ENCODE data around the gene HNRNPM. TPM values are rescaled to one million over a fixed set of nuclear protein-coding genes. Genes with fewer than 3 reads are reported as not detected.

The HNRNPM gene
- total RNA-seq, 1 donor from 2014 or later, result 59.0 TPM

GRCh38 chr19:8466018-8466417, 21.2 kb downstream of the HNRNPM start:
- peaks cover 15 to 20% (median 20%) of the 10 kb centered on the region in 3 donors for H3K4me1 ChIP-seq (ENCODE audit: control insufficient read depth in 3 of 3, insufficient read depth in 3 of 3, low read length in 3 of 3)
- H3K27ac ChIP-seq (ENCODE audit: low read depth, low read length), result no peak overlapping the region
- H3K4me3 ChIP-seq (ENCODE audit: low read length in 3 of 3), result no peak overlapping the region
- no peak overlapping the region for H3K9ac ChIP-seq (ENCODE audit: low read depth in 1 of 3, low read length in 3 of 3)
- H3K27me3 ChIP-seq (ENCODE audit: control insufficient read depth in 3 of 3, insufficient read depth in 3 of 3, low read length in 3 of 3), result no peaks in the 10 kb centered on the region
- no peaks in the 10 kb centered on the region for H3K9me3 ChIP-seq (ENCODE audit: control insufficient read depth in 3 of 3, low read length in 3 of 3)
- peaks cover 54 to 65% (median 64%) of the 10 kb centered on the region in 3 donors for H3K36me3 ChIP-seq (ENCODE audit: control insufficient read depth in 3 of 3, insufficient read depth in 3 of 3, low read length in 3 of 3)

GRCh38 chr19:8468124-8468523, 23.3 kb downstream of the HNRNPM start:
- no peaks in the 10 kb centered on the region for H3K9me3 ChIP-seq (ENCODE audit: control insufficient read depth in 3 of 3, low read length in 3 of 3)
- H3K4me3 ChIP-seq (ENCODE audit: low read length in 3 of 3), result no peak overlapping the region
- no peaks in the 10 kb centered on the region for H3K27me3 ChIP-seq (ENCODE audit: control insufficient read depth in 3 of 3, insufficient read depth in 3 of 3, low read length in 3 of 3)
- H3K4me1 ChIP-seq (ENCODE audit: control insufficient read depth in 3 of 3, insufficient read depth in 3 of 3, low read length in 3 of 3), result peaks cover under 1 to 1% (median 1%) of the 10 kb centered on the region in 3 donors
- H3K36me3 ChIP-seq (ENCODE audit: control insufficient read depth in 3 of 3, insufficient read depth in 3 of 3, low read length in 3 of 3), result peaks cover 65 to 79% (median 77%) of the 10 kb centered on the region in 3 donors
- no peak overlapping the region for H3K27ac ChIP-seq (ENCODE audit: low read depth, low read length)
- no peak overlapping the region for H3K9ac ChIP-seq (ENCODE audit: low read depth in 1 of 3, low read length in 3 of 3)

- H3K36me3 ChIP-seq (ENCODE audit: control insufficient read depth in 3 of 3, insufficient read depth in 3 of 3, low read length in 3 of 3), result peaks cover 64 to 76% (median 74%) of the 10 kb centered on the region in 3 donors
- no peaks in the 10 kb centered on the region for H3K9me3 ChIP-seq (ENCODE audit: control insufficient read depth in 3 of 3, low read length in 3 of 3)
- no peak overlapping the region for H3K9ac ChIP-seq (ENCODE audit: low read depth in 1 of 3, low read length in 3 of 3)
- H3K27me3 ChIP-seq (ENCODE audit: control insufficient read depth in 3 of 3, insufficient read depth in 3 of 3, low read length in 3 of 3), result no peaks in the 10 kb centered on the region
- no peak overlapping the region for H3K4me3 ChIP-seq (ENCODE audit: low read length in 3 of 3)
- no peak overlapping the region for H3K27ac ChIP-seq (ENCODE audit: low read depth, low read length)
- no peaks in the 10 kb centered on the region for H3K4me1 ChIP-seq (ENCODE audit: control insufficient read depth in 3 of 3, insufficient read depth in 3 of 3, low read length in 3 of 3)
These were observed 24.1 kb downstream of the HNRNPM start for GRCh38 chr19:8468761-8469373.

GRCh38 chr19:8469613-8470368, 25.0 kb downstream of the HNRNPM start:
- H3K4me1 ChIP-seq (ENCODE audit: control insufficient read depth in 3 of 3, insufficient read depth in 3 of 3, low read length in 3 of 3), result no peaks in the 10 kb centered on the region
- no peaks in the 10 kb centered on the region for H3K27me3 ChIP-seq (ENCODE audit: control insufficient read depth in 3 of 3, insufficient read depth in 3 of 3, low read length in 3 of 3)
- H3K27ac ChIP-seq (ENCODE audit: low read depth, low read length), result no peak overlapping the region
- peaks cover 66 to 78% (median 77%) of the 10 kb centered on the region in 3 donors for H3K36me3 ChIP-seq (ENCODE audit: control insufficient read depth in 3 of 3, insufficient read depth in 3 of 3, low read length in 3 of 3)
- no peaks in the 10 kb centered on the region for H3K9me3 ChIP-seq (ENCODE audit: control insufficient read depth in 3 of 3, low read length in 3 of 3)
- H3K9ac ChIP-seq (ENCODE audit: low read depth in 1 of 3, low read length in 3 of 3), result no peak overlapping the region
- H3K4me3 ChIP-seq (ENCODE audit: low read length in 3 of 3), result no peak overlapping the region

- Histone ChIP-seq H3K9ac (ENCODE audit: low read depth in 1 of 3, low read length in 3 of 3) (no peak overlapping the region), H3K9me3 (ENCODE audit: control insufficient read depth in 3 of 3, low read length in 3 of 3) (no peaks in the 10 kb centered on the region), H3K4me1 (ENCODE audit: control insufficient read depth in 3 of 3, insufficient read depth in 3 of 3, low read length in 3 of 3) (peaks cover 10 to 16% (median 15%) of the 10 kb centered on the region in 3 donors), H3K4me3 (ENCODE audit: low read length in 3 of 3) (no peak overlapping the region), H3K36me3 (ENCODE audit: control insufficient read depth in 3 of 3, insufficient read depth in 3 of 3, low read length in 3 of 3) (peaks cover 60 to 69% (median 68%) of the 10 kb centered on the region in 3 donors), H3K27ac (ENCODE audit: low read depth, low read length) (no peak overlapping the region), H3K27me3 (ENCODE audit: control insufficient read depth in 3 of 3, insufficient read depth in 3 of 3, low read length in 3 of 3) (no peaks in the 10 kb centered on the region)
These were observed 29.1 kb downstream of the HNRNPM start for GRCh38 chr19:8473648-8474476.

- H3K27ac ChIP-seq (ENCODE audit: low read depth, low read length), result no peak overlapping the region
- no peaks in the 10 kb centered on the region for H3K27me3 ChIP-seq (ENCODE audit: control insufficient read depth in 3 of 3, insufficient read depth in 3 of 3, low read length in 3 of 3)
- H3K36me3 ChIP-seq (ENCODE audit: control insufficient read depth in 3 of 3, insufficient read depth in 3 of 3, low read length in 3 of 3), result peaks cover 49 to 61% (median 60%) of the 10 kb centered on the region in 3 donors
- no peak overlapping the region for H3K4me3 ChIP-seq (ENCODE audit: low read length in 3 of 3)
- no peaks in the 10 kb centered on the region for H3K9me3 ChIP-seq (ENCODE audit: control insufficient read depth in 3 of 3, low read length in 3 of 3)
- peaks cover 14 to 18% (median 16%) of the 10 kb centered on the region in 3 donors for H3K4me1 ChIP-seq (ENCODE audit: control insufficient read depth in 3 of 3, insufficient read depth in 3 of 3, low read length in 3 of 3)
- H3K9ac ChIP-seq (ENCODE audit: low read depth in 1 of 3, low read length in 3 of 3), result no peak overlapping the region
These were observed 30.2 kb downstream of the HNRNPM start for GRCh38 chr19:8475005-8475404.

GRCh38 chr19:8476524-8476923, 31.7 kb downstream of the HNRNPM start:
- H3K4me1 ChIP-seq (ENCODE audit: control insufficient read depth in 3 of 3, insufficient read depth in 3 of 3, low read length in 3 of 3), result peaks cover 24 to 25% (median 25%) of the 10 kb centered on the region in 3 donors

GRCh38 chr19:8477889-8478288, 33.1 kb downstream of the HNRNPM start:
- H3K27ac ChIP-seq (ENCODE audit: low read depth, low read length), result no peak overlapping the region
- peaks cover 29 to 35% (median 31%) of the 10 kb centered on the region in 3 donors for H3K4me1 ChIP-seq (ENCODE audit: control insufficient read depth in 3 of 3, insufficient read depth in 3 of 3, low read length in 3 of 3)
- no peaks in the 10 kb centered on the region for H3K27me3 ChIP-seq (ENCODE audit: control insufficient read depth in 3 of 3, insufficient read depth in 3 of 3, low read length in 3 of 3)
- H3K36me3 ChIP-seq (ENCODE audit: control insufficient read depth in 3 of 3, insufficient read depth in 3 of 3, low read length in 3 of 3), result peaks cover 36 to 53% (median 44%) of the 10 kb centered on the region in 3 donors
- no peak overlapping the region for H3K9ac ChIP-seq (ENCODE audit: low read depth in 1 of 3, low read length in 3 of 3)
- H3K4me3 ChIP-seq (ENCODE audit: low read length in 3 of 3), result no peak overlapping the region
- H3K9me3 ChIP-seq (ENCODE audit: control insufficient read depth in 3 of 3, low read length in 3 of 3), result no peaks in the 10 kb centered on the region

More at GRCh38 chr19:8476524-8476923, 31.7 kb downstream of the HNRNPM start:
- Histone ChIP-seq H3K27me3 (ENCODE audit: control insufficient read depth in 3 of 3, insufficient read depth in 3 of 3, low read length in 3 of 3) (no peaks in the 10 kb centered on the region), H3K36me3 (ENCODE audit: control insufficient read depth in 3 of 3, insufficient read depth in 3 of 3, low read length in 3 of 3) (peaks cover 42 to 55% (median 53%) of the 10 kb centered on the region in 3 donors), H3K27ac (ENCODE audit: low read depth, low read length) (no peak overlapping the region), H3K9ac (ENCODE audit: low read depth in 1 of 3, low read length in 3 of 3) (no peak overlapping the region), H3K9me3 (ENCODE audit: control insufficient read depth in 3 of 3, low read length in 3 of 3) (no peaks in the 10 kb centered on the region), H3K4me3 (ENCODE audit: low read length in 3 of 3) (no peak overlapping the region)

- Histone ChIP-seq H3K36me3 (ENCODE audit: control insufficient read depth in 3 of 3, insufficient read depth in 3 of 3, low read length in 3 of 3) (peaks cover 41 to 60% (median 47%) of the 10 kb centered on the region in 3 donors), H3K27ac (ENCODE audit: low read depth, low read length) (no peak overlapping the region)
These were observed 33.8 kb downstream of the HNRNPM start for GRCh38 chr19:8478598-8478997.

More at GRCh38 chr19:8478598-8478997, 33.8 kb downstream of the HNRNPM start:
- Histone ChIP-seq H3K4me3 (ENCODE audit: low read length in 3 of 3) (no peak overlapping the region), H3K4me1 (ENCODE audit: control insufficient read depth in 3 of 3, insufficient read depth in 3 of 3, low read length in 3 of 3) (peaks cover 29 to 35% (median 31%) of the 10 kb centered on the region in 3 donors), H3K27me3 (ENCODE audit: control insufficient read depth in 3 of 3, insufficient read depth in 3 of 3, low read length in 3 of 3) (no peaks in the 10 kb centered on the region), H3K9ac (ENCODE audit: low read depth in 1 of 3, low read length in 3 of 3) (no peak overlapping the region), H3K9me3 (ENCODE audit: control insufficient read depth in 3 of 3, low read length in 3 of 3) (no peaks in the 10 kb centered on the region)
